ENCODE measurements around the gene RALGAPA1.

RALGAPA1 gene

GRCh38 chr14:35742442-35742841 lies 66.7 kb downstream of the RALGAPA1 start:
- Histone ChIP-seq H2AFZ (ENCODE audit: low read depth, low read length) (no peak overlapping the region), H3K27ac (ENCODE audit: low read length) (no peak overlapping the region), H3K4me3 (ENCODE audit: low read depth in 1 of 2, low read length in 2 of 2) (no peak overlapping the region), H3K36me3 (ENCODE audit: insufficient read depth, low read length) (peaks cover 16% of the 10 kb centered on the region), H3K4me2 (ENCODE audit: insufficient read depth, low read length) (no peak overlapping the region), H3K9me3 (ENCODE audit: insufficient read depth, low read length, severe bottlenecking) (no peaks in the 10 kb centered on the region), H3K4me1 (ENCODE audit: insufficient read depth, low read length) (no peaks in the 10 kb centered on the region), H4K20me1 (ENCODE audit: insufficient read depth, low read length) (no peaks in the 10 kb centered on the region), H3K27me3 (ENCODE audit: insufficient read depth, low read length, poor library complexity) (no peaks in the 10 kb centered on the region), H3K9ac (ENCODE audit: low read depth, low read length) (no peak overlapping the region), H3K79me2 (ENCODE audit: insufficient read depth, low read length) (no peaks in the 10 kb centered on the region)
- no peak for TF ChIP-seq EZH2 (IDR thresholded peaks at IDR 0.05; ENCODE audit: borderline replicate concordance, low read depth, low read length, severe bottlenecking)
- no peak for TF ChIP-seq CTCF (IDR thresholded peaks at IDR 0.05; ENCODE audit: borderline replicate concordance, extremely low read depth, low read length, poor library complexity, severe bottlenecking)
- DNase-seq (no peak), ATAC-seq (ENCODE audit: insufficient read depth, low read depth) (no peak)

GRCh38 chr14:35742032-35742371 lies 67.1 kb downstream of the RALGAPA1 start:
- DNase-seq, result no peak
- TF ChIP-seq CTCF (IDR thresholded peaks at IDR 0.05; ENCODE audit: borderline replicate concordance, extremely low read depth, low read length, poor library complexity, severe bottlenecking) (no peak), EZH2 (IDR thresholded peaks at IDR 0.05; ENCODE audit: borderline replicate concordance, low read depth, low read length, severe bottlenecking) (no peak)
- Histone ChIP-seq H4K20me1 (ENCODE audit: insufficient read depth, low read length) (no peaks in the 10 kb centered on the region), H3K36me3 (ENCODE audit: insufficient read depth, low read length) (peaks cover 14% of the 10 kb centered on the region; the same call in 1 of the 2 replicates), H3K4me2 (ENCODE audit: insufficient read depth, low read length) (no peak overlapping the region), H2AFZ (ENCODE audit: low read depth, low read length) (no peak overlapping the region), H3K4me3 (ENCODE audit: low read depth in 1 of 2, low read length in 2 of 2) (no peak overlapping the region), H3K79me2 (ENCODE audit: insufficient read depth, low read length) (no peaks in the 10 kb centered on the region), H3K27ac (ENCODE audit: low read length) (no peak overlapping the region), H3K27me3 (ENCODE audit: insufficient read depth, low read length, poor library complexity) (no peaks in the 10 kb centered on the region), H3K9ac (ENCODE audit: low read depth, low read length) (no peak overlapping the region), H3K4me1 (ENCODE audit: insufficient read depth, low read length) (no peaks in the 10 kb centered on the region), H3K9me3 (ENCODE audit: insufficient read depth, low read length, severe bottlenecking) (no peaks in the 10 kb centered on the region)
- ATAC-seq (ENCODE audit: insufficient read depth, low read depth), result no peak

- no peaks in the 10 kb centered on the region for H4K20me1 ChIP-seq (ENCODE audit: insufficient read depth, low read length)
- ATAC-seq (ENCODE audit: insufficient read depth, low read depth), result no peak
- H3K4me2 ChIP-seq (ENCODE audit: insufficient read depth, low read length), result no peak overlapping the region
Measured at GRCh38 chr14:35741345-35742031, 67.6 kb downstream of the RALGAPA1 start.

More at GRCh38 chr14:35741345-35742031, 67.6 kb downstream of the RALGAPA1 start:
- Histone ChIP-seq H3K4me1 (ENCODE audit: insufficient read depth, low read length) (no peaks in the 10 kb centered on the region), H3K27ac (ENCODE audit: low read length) (no peak overlapping the region), H2AFZ (ENCODE audit: low read depth, low read length) (no peak overlapping the region), H3K79me2 (ENCODE audit: insufficient read depth, low read length) (no peaks in the 10 kb centered on the region), H3K27me3 (ENCODE audit: insufficient read depth, low read length, poor library complexity) (no peaks in the 10 kb centered on the region), H3K36me3 (ENCODE audit: insufficient read depth, low read length) (peaks cover 14% of the 10 kb centered on the region; the same call in 1 of the 2 replicates), H3K9ac (ENCODE audit: low read depth, low read length) (no peak overlapping the region), H3K4me3 (ENCODE audit: low read depth in 1 of 2, low read length in 2 of 2) (no peak overlapping the region), H3K9me3 (ENCODE audit: insufficient read depth, low read length, severe bottlenecking) (no peaks in the 10 kb centered on the region)
- TF ChIP-seq EZH2 (IDR thresholded peaks at IDR 0.05; ENCODE audit: borderline replicate concordance, low read depth, low read length, severe bottlenecking), result no peak
- TF ChIP-seq CTCF (IDR thresholded peaks at IDR 0.05; ENCODE audit: borderline replicate concordance, extremely low read depth, low read length, poor library complexity, severe bottlenecking), result no peak
- no peak for DNase-seq

Measured in DND-41 (cell line).